ENCODE measurements around the gene CUL4A. TPM values are rescaled to one million over a fixed set of nuclear protein-coding genes. Genes with fewer than 3 reads are reported as not detected.

The CUL4A gene
- polyA plus RNA-seq, 1 of the 3 experiments (the other 2 are of a cell fraction) = 51.2 TPM

- ChIA-PET POLR2A (no interaction called here), CTCF (interaction anchor here (0.7 kb wide), 1 partner anchor 154 kb away, joined by 3 read pairs; no protein-coding TSS in a partner anchor)
- peaks cover 41% of the 10 kb centered on the region for H3K79me2 ChIP-seq (ENCODE audit: insufficient read depth)
- peaks cover 4 to 23% of the 10 kb centered on the region in 2 experiments; a peak in 3 of 4 replicates for H3K4me1 ChIP-seq (ENCODE audit: control insufficient read depth in 1 of 2, insufficient read depth in 2 of 2, low read depth in 1 of 2, low read length in 1 of 2)
- H3F3A ChIP-seq (replicated peaks; ENCODE audit: insufficient read depth) = peaks cover 40% of the 10 kb centered on the region
- WGBS (ENCODE audit: low lambda C conversion rate) = 96% methylated on average over 13 of the region's 14 CpGs
- no peak overlapping the region for H3K4me3 ChIP-seq (ENCODE audit: low read depth in 2 of 2, low read length in 1 of 2)
- H3K9ac ChIP-seq = no peak overlapping the region
- H3K9me2 ChIP-seq = no peaks in the 10 kb centered on the region
- no peak overlapping the region for H3K4me2 ChIP-seq
- H2AFZ ChIP-seq (ENCODE audit: low read depth) = no peak overlapping the region
- H3K36me3 ChIP-seq (replicated peaks in 1 of 2; ENCODE audit: control insufficient read depth in 1 of 2, insufficient read depth in 2 of 2, low read length in 1 of 2) = peaks cover 59 to 81% of the 10 kb centered on the region in 2 experiments
- H3K9me3 ChIP-seq = no peaks in the 10 kb centered on the region
- H3K27ac ChIP-seq (ENCODE audit: low read depth in 2 of 2, low read length in 1 of 2) = no peak overlapping the region
- no peak for TF ChIP-seq SMC3 (IDR thresholded peaks at IDR 0.05; ENCODE audit: low read depth, low read length)
- no peak for TF ChIP-seq TCF12 (IDR thresholded peaks at IDR 0.05)
- no peak for TF ChIP-seq CHD2 (IDR thresholded peaks at IDR 0.05; ENCODE audit: low read length, partially characterized antibody)
- no peak for TF ChIP-seq MXI1 (IDR thresholded peaks at IDR 0.05; ENCODE audit: low read depth, low read length)
- TF ChIP-seq ZBTB33 (IDR thresholded peaks at IDR 0.05; ENCODE audit: borderline replicate concordance, low read depth) = no peak
- TF ChIP-seq NFIC (IDR thresholded peaks at IDR 0.05; ENCODE audit: borderline replicate concordance) = no peak
- no peaks in the 10 kb centered on the region for H3K27me3 ChIP-seq (ENCODE audit: insufficient read depth)
- H4K20me1 ChIP-seq (ENCODE audit: insufficient read depth) = no peaks in the 10 kb centered on the region
- no peak for DNase-seq
These were observed 25.8 kb upstream of the CUL4A start for GRCh38 chr13:113183450-113184129.

GRCh38 chr13:113184568-113185440 lies 24.6 kb upstream of the CUL4A start:
- no peaks in the 10 kb centered on the region for H3K9me3 ChIP-seq
- no peaks in the 10 kb centered on the region for H4K20me1 ChIP-seq (ENCODE audit: insufficient read depth)
- H3K27ac ChIP-seq (ENCODE audit: low read depth in 2 of 2, low read length in 1 of 2) = no peak overlapping the region
- no peak overlapping the region for H3K4me2 ChIP-seq
- CTCF ChIA-PET = no interaction called here
- H3K4me1 ChIP-seq (ENCODE audit: control insufficient read depth in 1 of 2, insufficient read depth in 2 of 2, low read depth in 1 of 2, low read length in 1 of 2) = peaks cover 0 to 12% of the 10 kb centered on the region in 2 experiments; a peak in 2 of 4 replicates
- H3K79me2 ChIP-seq (ENCODE audit: insufficient read depth) = peaks cover 41% of the 10 kb centered on the region
- H2AFZ ChIP-seq (ENCODE audit: low read depth) = no peak overlapping the region
- POLR2A ChIA-PET = no interaction called here
- H3K9ac ChIP-seq = no peak overlapping the region
- H3K4me3 ChIP-seq (ENCODE audit: low read depth in 2 of 2, low read length in 1 of 2) = no peak overlapping the region
- H3F3A ChIP-seq (replicated peaks; ENCODE audit: insufficient read depth) = peaks cover 33% of the 10 kb centered on the region
- WGBS (ENCODE audit: low lambda C conversion rate) = 96% methylated on average over 12 of the region's 22 CpGs
- no peaks in the 10 kb centered on the region for H3K9me2 ChIP-seq
- H3K36me3 ChIP-seq (replicated peaks in 1 of 2; ENCODE audit: control insufficient read depth in 1 of 2, insufficient read depth in 2 of 2, low read length in 1 of 2) = peaks cover 62 to 76% of the 10 kb centered on the region in 2 experiments
- TF ChIP-seq RFX5 (IDR thresholded peaks at IDR 0.05; ENCODE audit: low read length) (no peak), EZH2phosphoT487 (IDR thresholded peaks at IDR 0.05; ENCODE audit: borderline replicate concordance, low read depth) (no peak), EP300 (IDR thresholded peaks at IDR 0.05; ENCODE audit: borderline replicate concordance in 1 of 2, low read depth in 1 of 2, low read length in 1 of 2) (no peak), YY1 (IDR thresholded peaks at IDR 0.05; ENCODE audit: low read depth) (no peak), JUND (IDR thresholded peaks at IDR 0.05) (no peak), SMC3 (IDR thresholded peaks at IDR 0.05; ENCODE audit: low read depth, low read length) (no peak)
- DNase-seq = no peak
- no peaks in the 10 kb centered on the region for H3K27me3 ChIP-seq (ENCODE audit: insufficient read depth)
